Non-pigmented ciliary epithelial cell (primary cell): ENCODE results near the gene MYO10.

ENCODE experiments used
- DNase-seq: peaks from one replicate; pipeline ENCODE4 v3.0.0-alpha.2; 2010; ENCODE audit warnings: low read depth

The MYO10 gene

GRCh38 chr5:16617274-16617968, 318.7 kb downstream of the MYO10 start:
- no peak for DNase-seq

- no peak for DNase-seq
Observed at GRCh38 chr5:16616536-16617273, 319.4 kb downstream of the MYO10 start, which contains the start of gene RETREG1. Gene RETREG1 (minus strand): TSS chr5:16616997. CDS start chr5:16616971, 26 bp downstream.

GRCh38 chr5:16615741-16616535, 320.1 kb downstream of the MYO10 start:
- DNase-seq, result no peak

- no peak for DNase-seq
Observed at GRCh38 chr5:16612007-16612406, 324.1 kb downstream of the MYO10 start.
